Fibroblast of the aortic adventitia (primary cell): ENCODE data around the gene PI4K2A. TPM values are rescaled to one million over a fixed set of nuclear protein-coding genes. Genes with fewer than 3 reads are reported as not detected.

Experiments used
- DNase-seq: peaks from one replicate; pipeline ENCODE4 v3.0.0-alpha.2; 2010; ENCODE audit warnings: low read depth
- H3K4me3 ChIP-seq: 2 replicates; pipeline ENCODE4 v1.5.1; 2011; ENCODE audit warnings: low read depth, mild to moderate bottlenecking, control low read depth, low read length, moderate library complexity
- CTCF ChIP-seq: IDR thresholded peaks from 2 replicates; pipeline ENCODE4 v1.5.1; 2011; ENCODE audit warnings: mild to moderate bottlenecking, low read length, control low read depth, inconsistent platforms; ENCODE audit not compliant: insufficient read depth
- total RNA-seq: library from RNA; depleted of rRNA; stranded (reverse); fragments of >200 nt; gene quantifications from 2 replicates; pipeline ENCODE4 v1.2.3, GENCODE V29; 2012; ENCODE audit warnings: low replicate concordance

PI4K2A gene
- total RNA-seq, 1 donor, result 22.3 TPM

GRCh38 chr10:97599272-97599619 is 41.2 kb upstream of the PI4K2A start:
- H3K4me3 ChIP-seq, result no peak overlapping the region
- TF ChIP-seq CTCF, result no peak
- DNase-seq, result no peak

- no peak for TF ChIP-seq CTCF
- H3K4me3 ChIP-seq, result no peak overlapping the region
- no peak for DNase-seq
Measured at GRCh38 chr10:97600616-97601015, 39.9 kb upstream of the PI4K2A start.

GRCh38 chr10:97601268-97602215 is 38.9 kb upstream of the PI4K2A start:
- no peak for DNase-seq
- H3K4me3 ChIP-seq, result no peak overlapping the region
- no peak for TF ChIP-seq CTCF

GRCh38 chr10:97607095-97607636 is 33.3 kb upstream of the PI4K2A start:
- no peak for TF ChIP-seq CTCF
- no peak overlapping the region for H3K4me3 ChIP-seq
- no peak for DNase-seq

GRCh38 chr10:97608991-97609561 is 31.4 kb upstream of the PI4K2A start:
- TF ChIP-seq CTCF, result no peak
- DNase-seq, result no peak

GRCh38 chr10:97611473-97611872 is 29.0 kb upstream of the PI4K2A start:
- no peak for DNase-seq
- TF ChIP-seq CTCF, result no peak
- no peak overlapping the region for H3K4me3 ChIP-seq

More at GRCh38 chr10:97608991-97609561, 31.4 kb upstream of the PI4K2A start:
- no peak overlapping the region for H3K4me3 ChIP-seq
